GM12892 (cell line): Measurements from ENCODE around the gene CNPPD1.
"Not testable (repeated sequence)": the region's sequence is repeated elsewhere in the genome, so short reads cannot be mapped to it uniquely, and the experiment has no call there.

ENCODE experiments used
- DNase-seq: peaks from one replicate; pipeline ENCODE4 v3.0.0; 2011; ENCODE audit not compliant: insufficient read length
- FAIRE-seq: peaks from 2 replicates; lab custom pipeline; 2011; peaks lifted over from hg19 to GRCh38; lab: Jason Lieb, UNC
- POLR2A ChIP-seq: IDR thresholded peaks from 2 replicates; pipeline ENCODE4 v1.6.1; 2011; ENCODE audit warnings: low read depth, low read length, control low read depth
- POLR2AphosphoS5 ChIP-seq: IDR thresholded peaks from 2 replicates; pipeline ENCODE4 v1.6.1; 2011; ENCODE audit warnings: low read depth, low read length, control low read depth
- TAF1 ChIP-seq: IDR thresholded peaks from 2 replicates; pipeline ENCODE4 v1.6.1; 2011; ENCODE audit warnings: low read depth, mild to moderate bottlenecking, control low read depth, low read length, borderline replicate concordance

CNPPD1 gene

GRCh38 chr2:219206328-219207133, 29.8 kb upstream of the CNPPD1 start, which contains the start of gene ZFAND2B:
TSS of gene ZFAND2B (plus strand) at chr2:219206782. CDS start at chr2:219206988, 206 bp downstream.
- peak; percentile 99 for DNase-seq
- peak; percentile 93 for FAIRE-seq
- TF ChIP-seq POLR2A (peak; percentile 98), TAF1 (peak; percentile 87), POLR2AphosphoS5 (peak; percentile 95)

GRCh38 chr2:219205981-219206327, 29.2 kb upstream of the CNPPD1 start:
- TF ChIP-seq POLR2A: no peak
- TF ChIP-seq TAF1: no peak
- TF ChIP-seq POLR2AphosphoS5: no peak
- FAIRE-seq (no peak), DNase-seq (no peak)

DNA sequence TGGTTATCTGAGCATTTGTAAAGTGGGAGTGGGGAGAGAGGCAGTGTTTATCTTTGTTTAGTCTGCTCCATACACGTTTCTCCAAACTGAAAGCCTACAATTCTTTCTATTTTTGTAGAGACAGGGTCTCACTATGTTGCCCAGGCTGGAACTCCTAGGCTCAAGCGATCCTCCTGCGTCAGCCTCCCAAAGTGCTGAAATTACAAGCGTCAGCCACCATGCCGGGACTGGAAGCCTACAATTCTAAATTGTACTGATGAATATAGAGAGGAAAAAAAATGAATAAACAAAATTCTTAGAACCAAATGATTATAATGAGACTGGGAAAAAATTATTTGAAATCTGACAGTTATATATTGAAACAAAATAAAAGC, 28.4 kb upstream of the CNPPD1 start:
- no peak for TF ChIP-seq POLR2AphosphoS5
- TF ChIP-seq TAF1: no peak
- no peak for TF ChIP-seq POLR2A
- DNase-seq (no peak), FAIRE-seq (no peak)

DNA sequence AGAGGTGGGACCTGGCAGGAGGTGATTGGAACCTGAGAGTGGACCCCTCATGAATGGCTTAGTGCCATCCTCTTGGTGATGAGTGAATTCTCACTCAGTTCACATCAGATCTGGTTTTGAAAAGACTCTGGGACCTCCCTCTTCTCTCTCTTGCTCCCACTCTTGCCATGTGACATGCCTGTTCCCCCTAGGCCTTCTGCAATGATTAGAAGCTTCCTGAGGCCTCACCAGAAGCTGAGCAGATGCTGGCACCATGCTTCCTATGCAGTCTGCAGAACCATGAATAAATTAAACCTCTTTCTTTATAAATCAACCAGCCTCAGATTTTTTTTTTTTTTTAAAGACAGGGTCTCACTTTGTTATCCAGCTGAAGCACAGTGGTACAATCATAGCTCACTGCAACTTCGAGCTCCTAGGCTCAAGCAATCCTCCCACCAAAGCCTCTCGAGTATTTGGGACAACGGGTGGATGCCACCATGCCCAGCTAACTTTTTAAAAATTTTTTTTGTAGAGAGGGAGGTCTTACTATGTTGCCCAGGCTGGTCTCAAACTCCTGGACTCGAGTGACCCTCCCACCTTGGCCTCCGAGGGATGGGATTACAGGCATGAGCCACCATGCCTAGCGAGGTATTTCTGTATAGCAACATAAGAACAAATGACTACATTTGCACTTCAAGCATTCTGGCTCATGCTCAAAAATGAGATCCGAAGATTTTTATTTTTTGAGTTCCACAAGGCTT, 27.9 kb upstream of the CNPPD1 start:
- no peak for TF ChIP-seq TAF1
- TF ChIP-seq POLR2AphosphoS5: no peak
- TF ChIP-seq POLR2A: no peak
- DNase-seq: no peak
- FAIRE-seq: no peak

GRCh38 chr2:219201331-219201730, 24.6 kb upstream of the CNPPD1 start:
- FAIRE-seq, DNase-seq: not testable (repeated sequence)

DNA sequence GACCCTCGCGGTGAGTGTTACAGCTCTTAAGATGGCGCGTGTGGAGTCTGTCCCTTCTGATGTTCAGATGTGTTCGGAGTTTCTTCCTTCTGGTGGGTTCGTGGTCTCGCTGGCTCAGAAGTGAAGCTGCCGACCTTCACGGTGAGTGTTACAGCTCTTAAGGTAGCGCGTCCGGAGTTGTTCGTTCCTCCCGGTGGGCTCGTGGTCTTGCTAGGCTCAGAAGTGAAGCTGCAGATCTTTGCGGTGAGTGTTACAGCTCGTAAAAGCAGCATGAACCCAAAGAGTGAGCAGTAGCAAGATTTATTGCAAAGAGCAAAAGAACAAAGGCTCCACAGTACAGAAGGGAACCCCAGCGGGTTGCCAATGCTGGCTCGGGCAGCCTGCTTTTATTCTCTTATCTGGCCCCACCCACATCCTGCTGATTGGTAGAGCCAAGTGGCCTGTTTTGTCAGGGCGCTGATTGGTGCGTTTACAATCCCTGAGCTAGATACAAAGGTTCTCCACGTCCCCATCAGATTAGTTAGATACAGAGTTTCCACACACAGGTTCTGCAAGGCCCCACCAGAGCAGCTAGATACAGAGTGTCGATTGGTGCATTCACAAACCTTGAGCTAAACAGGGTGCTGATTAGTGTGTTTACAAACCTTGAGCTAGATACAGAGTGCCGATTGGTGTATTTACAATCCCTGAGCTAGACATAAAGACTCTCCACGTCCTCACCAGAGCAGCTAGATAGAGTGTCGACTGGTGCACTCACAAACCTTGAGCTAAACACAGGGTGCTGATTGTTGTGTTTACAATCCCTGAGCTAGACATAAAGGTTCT, 24.0 kb upstream of the CNPPD1 start:
- DNase-seq, FAIRE-seq: not testable (repeated sequence)

GRCh38 chr2:219199470-219200211, 22.9 kb upstream of the CNPPD1 start:
- TF ChIP-seq TAF1 (no peak), POLR2A (no peak), POLR2AphosphoS5 (no peak)
- FAIRE-seq (no peak), DNase-seq (no peak)

GRCh38 chr2:219198974-219199373, 22.2 kb upstream of the CNPPD1 start:
- DNase-seq (no peak), FAIRE-seq (no peak)
- TF ChIP-seq TAF1 (no peak), POLR2A (no peak), POLR2AphosphoS5 (no peak)

GRCh38 chr2:219197388-219197787, 20.7 kb upstream of the CNPPD1 start:
- FAIRE-seq (no peak), DNase-seq (no peak)
- TF ChIP-seq POLR2AphosphoS5: no peak
- no peak for TF ChIP-seq POLR2A
- TF ChIP-seq TAF1: no peak

GRCh38 chr2:219186754-219187456, 10.2 kb upstream of the CNPPD1 start:
- DNase-seq (no peak), FAIRE-seq (no peak)
- TF ChIP-seq POLR2A (no peak), POLR2AphosphoS5 (no peak), TAF1 (no peak)

GRCh38 chr2:219184121-219184520, 7.4 kb upstream of the CNPPD1 start:
- no peak for DNase-seq
- FAIRE-seq: no peak
- TF ChIP-seq POLR2A (no peak), POLR2AphosphoS5 (no peak), TAF1 (no peak)
